Ascending aorta (tissue), 2 donors: ENCODE data around the gene SLC37A1. TPM values are rescaled to one million over a fixed set of nuclear protein-coding genes. Genes with fewer than 3 reads are reported as not detected.
A peak's percentile ranks its signal among the peaks of the same experiment; 100 is the strongest.

Experiments used
- DNase-seq, 2 donors: peaks; one replicate each; pipeline ENCODE4 v3.0.0-alpha.2; 2019; ENCODE audit warnings: low spot score in 2 of 2
- H3K27ac ChIP-seq, 2 donors: fragments of 200-600 bp; sonication (generic); one replicate each; pipeline ENCODE4 v1.5.1; 2016 to 2017; ENCODE audit warnings: mild to moderate bottlenecking in 1 of 2
- H3K27me3 ChIP-seq: fragments of 200-600 bp; sonication (generic); one replicate; pipeline ENCODE4 v1.5.1; 2017
- H3K36me3 ChIP-seq, 2 donors: fragments of 200-600 bp; sonication (generic); one replicate each; pipeline ENCODE4 v1.5.1; 2016
- H3K4me1 ChIP-seq, 2 donors: fragments of 200-600 bp; sonication (generic); one replicate each; pipeline ENCODE4 v1.5.1; 2016 to 2017; ENCODE audit warnings: mild to moderate bottlenecking in 1 of 2
- H3K4me3 ChIP-seq, 2 donors: fragments of 200-600 bp; sonication (generic); one replicate each; pipeline ENCODE4 v1.5.1; 2016 to 2017; ENCODE audit warnings: mild to moderate bottlenecking in 1 of 2
- H3K9me3 ChIP-seq, 2 donors: fragments of 200-600 bp; sonication (generic); one replicate each; pipeline ENCODE4 v1.5.1; 2016
- intact Hi-C: fragments of 100-400 bp; cut with DNase I; formaldehyde crosslinking; loops from one replicate; pipeline ENCODE4 v1.15.1; 2023
- total RNA-seq: library from RNA; depleted of rRNA; stranded (reverse); fragments of >200 nt; gene quantifications from one replicate; pipeline ENCODE4 v1.1.0, GENCODE V29; 2016
- TF ChIP-seq, protein P1 (sequence below), 3 experiments: fragments of 200-600 bp in 2 of 3; fragments of 450-650 bp in 1 of 3; sonication (generic) in 2 of 3; IDR thresholded peaks; one replicate each; pipeline ENCODE4 v1.5.1; 2016 to 2019; ENCODE audit warnings: antibody characterized with exemption in 3 of 3, mild to moderate bottlenecking in 1 of 3, moderate library complexity in 1 of 3

SLC37A1 gene
- total RNA-seq: 8.7 TPM

DNA sequence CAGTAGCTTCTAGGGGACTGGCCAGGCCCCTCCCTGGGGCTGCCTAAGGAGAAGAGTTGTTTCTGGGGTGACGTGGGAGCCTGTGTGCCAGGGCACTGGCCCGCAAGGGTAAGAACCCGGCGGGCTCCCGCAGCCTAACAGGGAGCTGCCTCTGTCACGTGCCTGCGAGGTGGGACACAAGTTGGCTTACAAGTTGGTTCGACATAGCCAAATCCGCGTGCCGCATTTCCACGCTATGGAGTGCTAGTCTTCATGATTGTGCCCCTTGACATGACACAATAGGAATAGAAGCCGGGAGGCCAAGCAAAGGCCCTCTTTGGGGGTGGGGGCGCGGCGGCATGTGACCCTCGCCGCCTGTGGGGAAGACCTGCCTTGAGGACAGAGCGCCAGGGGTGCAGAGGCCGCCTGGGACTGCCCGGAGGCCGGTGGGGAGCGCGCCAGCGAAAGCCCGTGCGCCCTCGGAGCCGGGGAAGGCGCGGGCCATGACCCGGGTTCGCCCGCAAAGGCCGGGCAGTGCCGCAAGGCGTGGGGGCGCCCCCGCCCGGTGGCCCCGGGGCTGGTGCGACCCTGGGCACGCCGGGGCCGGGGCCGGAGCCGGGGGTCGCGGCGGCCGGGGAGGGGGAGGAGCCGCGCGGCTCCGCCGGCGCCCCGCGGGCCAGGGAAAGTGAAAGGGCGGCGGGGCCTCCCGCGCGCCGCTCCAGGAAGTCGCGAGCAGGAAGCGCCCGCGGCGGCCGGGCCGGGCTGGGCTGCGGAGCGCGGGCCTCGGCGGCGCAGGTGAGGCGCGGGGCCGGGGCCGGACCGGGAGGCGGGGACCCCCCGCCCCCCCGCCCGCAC lies at the start of gene SLC37A1:
Gene SLC37A1 (plus strand): TSS at position 702 of the 834 bp plus-strand sequence. CDS start 4,603 bp downstream, outside the sequence.
- Histone ChIP-seq H3K4me3 (peak within 1 kb of the TSS; percentile 73 to 98), H3K27me3 (no peaks in the 10 kb centered on the region), H3K27ac (peak within 1 kb of the TSS; percentile 58 to 74), H3K4me1 (peaks cover 4 to 5% of the 10 kb centered on the region in 2 donors), H3K36me3 (no peaks in the 10 kb centered on the region), H3K9me3 (no peaks in the 10 kb centered on the region)
- peak in 1 of 2 donors; percentile 73 for DNase-seq
- TF ChIP-seq, protein P1, sequence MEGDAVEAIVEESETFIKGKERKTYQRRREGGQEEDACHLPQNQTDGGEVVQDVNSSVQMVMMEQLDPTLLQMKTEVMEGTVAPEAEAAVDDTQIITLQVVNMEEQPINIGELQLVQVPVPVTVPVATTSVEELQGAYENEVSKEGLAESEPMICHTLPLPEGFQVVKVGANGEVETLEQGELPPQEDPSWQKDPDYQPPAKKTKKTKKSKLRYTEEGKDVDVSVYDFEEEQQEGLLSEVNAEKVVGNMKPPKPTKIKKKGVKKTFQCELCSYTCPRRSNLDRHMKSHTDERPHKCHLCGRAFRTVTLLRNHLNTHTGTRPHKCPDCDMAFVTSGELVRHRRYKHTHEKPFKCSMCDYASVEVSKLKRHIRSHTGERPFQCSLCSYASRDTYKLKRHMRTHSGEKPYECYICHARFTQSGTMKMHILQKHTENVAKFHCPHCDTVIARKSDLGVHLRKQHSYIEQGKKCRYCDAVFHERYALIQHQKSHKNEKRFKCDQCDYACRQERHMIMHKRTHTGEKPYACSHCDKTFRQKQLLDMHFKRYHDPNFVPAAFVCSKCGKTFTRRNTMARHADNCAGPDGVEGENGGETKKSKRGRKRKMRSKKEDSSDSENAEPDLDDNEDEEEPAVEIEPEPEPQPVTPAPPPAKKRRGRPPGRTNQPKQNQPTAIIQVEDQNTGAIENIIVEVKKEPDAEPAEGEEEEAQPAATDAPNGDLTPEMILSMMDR (IDR thresholded peaks at IDR 0.05): no peak
- intact Hi-C loops: loop anchor here (2.0 kb wide), 1 partner anchor 17 kb away; the partner anchor contains the start of gene RSPH1

GRCh38 chr21:42463861-42464515 lies 49.7 kb upstream of the SLC37A1 start:
- Histone ChIP-seq H3K4me1 (no peaks in the 10 kb centered on the region), H3K27ac (no peak overlapping the region), H3K36me3 (no peaks in the 10 kb centered on the region), H3K27me3 (no peaks in the 10 kb centered on the region), H3K9me3 (no peaks in the 10 kb centered on the region), H3K4me3 (no peak overlapping the region)
- DNase-seq: no peak
- intact Hi-C loops: no loop called here
- TF ChIP-seq, protein P1 (IDR thresholded peaks at IDR 0.05): no peak

DNA sequence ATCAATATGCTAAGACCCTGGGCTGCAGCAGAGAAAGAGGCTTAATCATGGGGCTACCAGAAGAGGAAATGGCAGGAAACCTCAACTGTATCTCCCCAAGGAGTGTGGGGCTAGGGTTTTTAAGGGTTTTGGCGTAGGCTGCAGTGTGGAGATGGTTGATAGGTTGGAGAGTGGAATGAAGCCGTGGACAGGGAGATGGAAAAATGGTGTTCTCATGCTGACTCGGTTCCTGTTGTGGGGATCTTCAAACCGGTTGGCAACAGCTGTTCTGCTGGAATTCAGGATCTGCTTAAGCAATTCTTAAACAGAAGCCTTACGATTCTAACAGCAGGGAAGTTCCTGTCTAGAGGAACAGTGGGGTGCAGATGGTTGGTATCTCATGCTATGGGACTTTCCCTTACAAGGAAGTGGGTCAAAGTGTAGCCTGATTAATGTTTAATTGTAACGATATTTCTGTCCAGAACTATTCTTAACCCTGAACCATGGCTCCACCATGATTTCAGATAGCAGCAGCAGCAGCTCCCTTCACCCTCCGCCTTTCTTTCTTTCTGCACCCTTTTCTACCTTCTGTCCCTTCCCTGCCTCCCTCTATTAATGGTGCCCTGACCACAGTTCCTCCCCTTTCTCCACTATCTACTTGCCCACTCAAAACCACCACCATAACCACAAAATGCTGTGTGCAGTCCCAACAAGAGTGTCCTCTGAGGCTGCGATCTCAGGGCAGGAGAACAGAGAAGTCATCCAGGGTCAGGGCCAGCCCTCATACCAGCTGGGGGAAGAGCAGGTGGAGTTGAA lies 48.4 kb upstream of the SLC37A1 start:
- Histone ChIP-seq H3K36me3 (no peaks in the 10 kb centered on the region), H3K4me3 (no peak overlapping the region), H3K9me3 (no peaks in the 10 kb centered on the region), H3K4me1 (no peaks in the 10 kb centered on the region), H3K27me3 (no peaks in the 10 kb centered on the region), H3K27ac (no peak overlapping the region)
- no peak for DNase-seq
- TF ChIP-seq, protein P1 (IDR thresholded peaks at IDR 0.05): no peak
- intact Hi-C loops: no loop called here

DNA sequence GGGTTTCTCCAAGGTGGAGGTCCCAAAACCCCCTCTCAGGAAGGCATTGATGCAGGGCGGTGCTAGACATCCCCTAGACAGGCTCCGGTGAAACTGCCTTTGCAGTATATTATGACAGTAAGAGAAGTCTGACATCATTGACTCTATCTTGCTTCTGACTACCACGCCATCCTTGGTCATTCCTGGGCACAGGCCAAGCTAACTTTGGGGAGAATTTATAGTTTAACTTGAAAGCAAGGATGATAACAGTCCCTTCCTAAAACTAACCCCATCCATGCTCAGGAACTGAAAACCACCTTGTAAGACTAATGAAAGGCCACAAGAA lies 47.9 kb upstream of the SLC37A1 start:
- no peak overlapping the region for H3K4me3 ChIP-seq
- intact Hi-C loops: no loop called here

DNA sequence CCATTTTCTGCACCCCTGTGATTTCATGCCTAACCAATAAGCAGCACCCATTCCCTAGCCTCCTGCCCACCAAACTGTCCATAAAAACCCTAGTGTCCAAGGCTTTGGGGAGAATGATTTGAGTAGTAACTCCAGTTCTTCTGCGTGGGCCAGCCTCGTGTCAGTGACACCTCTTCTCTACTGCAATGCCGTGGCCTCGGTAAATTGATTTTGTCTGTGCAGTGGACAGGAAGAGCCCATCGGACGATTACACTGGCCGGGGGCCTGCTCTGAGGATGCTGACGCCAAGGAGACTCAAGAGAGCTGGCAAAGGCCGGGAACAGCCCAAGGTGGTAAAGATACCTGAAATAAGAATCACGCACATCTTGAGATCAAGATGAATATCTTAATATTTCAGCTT lies 47.0 kb upstream of the SLC37A1 start:
- H3K27me3 ChIP-seq: no peaks in the 10 kb centered on the region
- H3K4me3 ChIP-seq: no peak overlapping the region
- H3K27ac ChIP-seq: no peak overlapping the region
- DNase-seq: no peak
- H3K9me3 ChIP-seq: no peaks in the 10 kb centered on the region
- TF ChIP-seq, protein P1 (IDR thresholded peaks at IDR 0.05): no peak
- no peaks in the 10 kb centered on the region for H3K36me3 ChIP-seq
- no peaks in the 10 kb centered on the region for H3K4me1 ChIP-seq
- intact Hi-C loops: no loop called here

More for the DNA sequence above, 47.9 kb upstream of the SLC37A1 start:
- Histone ChIP-seq H3K9me3 (no peaks in the 10 kb centered on the region), H3K36me3 (no peaks in the 10 kb centered on the region), H3K27ac (no peak overlapping the region), H3K27me3 (no peaks in the 10 kb centered on the region), H3K4me1 (no peaks in the 10 kb centered on the region)
- TF ChIP-seq, protein P1 (IDR thresholded peaks at IDR 0.05): no peak
- no peak for DNase-seq
